Lower leg skin (tissue), 3 donors: ENCODE results near the gene AGRP.

ENCODE experiments used
- POLR2A ChIP-seq, 2 donors: fragments of 450-650 bp; IDR thresholded peaks; one replicate each; pipeline ENCODE4 v1.6.1; 2016 to 2017; ENCODE audit warnings: antibody characterized with exemption in 2 of 2, mild to moderate bottlenecking in 1 of 2, moderate library complexity in 1 of 2
- TF ChIP-seq, protein P1 (sequence below), 3 donors: fragments of 450-650 bp; IDR thresholded peaks; one replicate each; pipeline ENCODE4 v1.5.1; 2016; ENCODE audit warnings: antibody characterized with exemption in 3 of 3, mild to moderate bottlenecking in 3 of 3, moderate library complexity in 2 of 3

DNA sequence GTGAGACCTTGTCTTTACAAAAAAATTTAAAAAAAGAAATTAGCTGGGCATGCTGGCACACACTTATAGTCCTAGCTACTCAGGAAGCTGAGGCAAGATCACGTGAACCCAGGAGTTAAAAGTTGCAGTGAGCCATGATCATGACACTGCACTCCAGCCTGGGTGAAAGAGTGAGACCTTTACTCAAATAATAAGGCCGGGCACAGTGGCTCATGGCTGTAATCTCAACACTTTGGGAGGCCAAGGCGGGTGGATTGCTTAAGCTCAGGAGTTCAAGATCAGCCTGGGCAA is 33.8 kb upstream of the AGRP start:
- TF ChIP-seq, protein P1, sequence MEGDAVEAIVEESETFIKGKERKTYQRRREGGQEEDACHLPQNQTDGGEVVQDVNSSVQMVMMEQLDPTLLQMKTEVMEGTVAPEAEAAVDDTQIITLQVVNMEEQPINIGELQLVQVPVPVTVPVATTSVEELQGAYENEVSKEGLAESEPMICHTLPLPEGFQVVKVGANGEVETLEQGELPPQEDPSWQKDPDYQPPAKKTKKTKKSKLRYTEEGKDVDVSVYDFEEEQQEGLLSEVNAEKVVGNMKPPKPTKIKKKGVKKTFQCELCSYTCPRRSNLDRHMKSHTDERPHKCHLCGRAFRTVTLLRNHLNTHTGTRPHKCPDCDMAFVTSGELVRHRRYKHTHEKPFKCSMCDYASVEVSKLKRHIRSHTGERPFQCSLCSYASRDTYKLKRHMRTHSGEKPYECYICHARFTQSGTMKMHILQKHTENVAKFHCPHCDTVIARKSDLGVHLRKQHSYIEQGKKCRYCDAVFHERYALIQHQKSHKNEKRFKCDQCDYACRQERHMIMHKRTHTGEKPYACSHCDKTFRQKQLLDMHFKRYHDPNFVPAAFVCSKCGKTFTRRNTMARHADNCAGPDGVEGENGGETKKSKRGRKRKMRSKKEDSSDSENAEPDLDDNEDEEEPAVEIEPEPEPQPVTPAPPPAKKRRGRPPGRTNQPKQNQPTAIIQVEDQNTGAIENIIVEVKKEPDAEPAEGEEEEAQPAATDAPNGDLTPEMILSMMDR (IDR thresholded peaks at IDR 0.05) = no peak
- no peak for TF ChIP-seq POLR2A (IDR thresholded peaks at IDR 0.05)
